ENCODE data around the gene BASP1.
"Not testable (repeated sequence)": the region's sequence is repeated elsewhere in the genome, so short reads cannot be mapped to it uniquely, and the experiment has no call there.

BASP1 gene

DNA sequence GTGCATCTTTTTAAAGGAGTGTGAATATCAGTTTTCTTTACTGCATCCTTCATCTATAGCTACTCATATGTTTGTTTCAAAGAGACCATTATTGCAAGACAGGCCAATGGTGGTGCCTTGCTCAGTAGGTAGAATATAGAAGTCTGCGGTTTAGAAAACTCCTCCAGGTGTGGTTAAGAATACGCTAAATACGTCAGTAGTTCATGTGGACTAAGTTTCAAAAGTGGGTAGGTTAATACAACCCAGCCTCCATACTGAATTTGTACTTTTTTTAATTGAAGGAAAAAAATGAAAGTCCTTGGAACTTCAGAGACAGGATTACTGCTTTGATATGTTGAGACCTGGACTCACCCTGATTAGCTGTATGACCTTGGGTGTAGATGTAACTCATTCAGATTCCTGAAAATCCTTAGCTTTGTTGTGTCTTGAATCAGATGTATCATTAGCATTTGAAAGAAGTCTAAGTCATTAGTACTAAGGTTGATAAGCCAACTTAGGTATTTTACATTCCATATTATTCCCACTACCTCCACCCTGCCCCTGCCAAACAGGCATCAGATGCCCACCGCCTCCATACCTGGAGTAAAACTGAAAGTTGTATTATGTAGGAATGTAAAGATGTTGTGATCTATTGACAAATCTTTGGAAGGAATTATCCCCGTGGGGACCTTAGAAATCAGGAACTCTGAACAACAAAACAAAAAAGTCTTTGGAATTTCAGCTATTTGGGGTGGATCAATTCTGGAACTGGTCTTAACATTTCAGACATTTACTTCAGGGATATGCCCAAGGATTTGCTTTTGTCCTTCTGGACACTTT is 6.1 kb downstream of the BASP1 start:
- DNase-seq (ENCODE audit: low read depth, low spot score), result no peak

DNA sequence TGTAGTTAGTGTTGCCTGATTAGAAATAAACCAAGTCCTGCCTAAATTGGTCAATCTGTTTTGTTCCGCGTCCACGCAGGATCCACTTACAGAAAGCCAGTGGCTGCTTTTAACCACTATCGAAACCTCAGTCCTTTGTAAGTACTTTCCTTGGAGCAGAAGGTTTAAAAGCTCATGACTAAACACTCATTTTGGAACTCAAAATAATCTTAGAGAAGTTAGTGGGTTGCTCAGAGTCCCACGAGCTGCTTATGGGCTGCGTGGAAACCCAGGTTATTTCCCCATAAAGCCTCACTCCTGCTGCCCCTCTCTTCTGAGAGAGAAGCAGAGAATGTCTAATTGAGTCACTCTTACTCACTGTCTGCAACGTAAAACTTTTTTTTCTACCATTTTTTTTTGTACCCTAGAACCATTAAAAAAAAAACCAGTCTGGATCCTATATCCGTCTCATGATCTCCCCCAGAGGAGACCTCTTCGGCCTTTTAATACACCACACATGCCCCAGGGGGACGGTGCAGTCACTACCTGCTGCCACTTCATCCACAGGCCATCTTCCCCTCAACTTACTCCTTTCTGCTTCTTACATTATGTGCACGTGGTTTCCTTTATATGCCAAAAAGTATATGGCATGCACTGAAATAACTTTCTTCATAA is 7.6 kb downstream of the BASP1 start:
- no peak for DNase-seq (ENCODE audit: low read depth, low spot score)

DNA sequence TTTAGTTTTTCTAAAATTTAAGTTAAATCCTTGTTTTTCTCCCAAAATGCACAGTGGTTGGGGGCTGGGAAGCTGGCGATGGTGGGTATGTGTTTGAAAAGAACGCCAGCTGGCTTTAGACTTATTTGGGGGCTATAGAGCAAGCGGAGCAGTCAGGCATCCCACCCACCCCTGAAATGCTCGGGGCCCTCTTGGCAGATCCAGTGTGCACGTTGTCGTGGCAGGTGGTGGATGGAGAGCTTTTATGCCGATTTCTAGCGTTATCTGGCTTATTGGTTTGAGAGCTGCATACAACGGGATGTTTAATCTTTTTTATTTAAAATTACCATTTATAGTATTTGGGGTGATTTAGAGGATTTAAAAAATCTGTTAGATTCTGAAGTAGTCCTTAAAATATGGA is 8.1 kb downstream of the BASP1 start:
- no peak for DNase-seq (ENCODE audit: low read depth, low spot score)

DNA sequence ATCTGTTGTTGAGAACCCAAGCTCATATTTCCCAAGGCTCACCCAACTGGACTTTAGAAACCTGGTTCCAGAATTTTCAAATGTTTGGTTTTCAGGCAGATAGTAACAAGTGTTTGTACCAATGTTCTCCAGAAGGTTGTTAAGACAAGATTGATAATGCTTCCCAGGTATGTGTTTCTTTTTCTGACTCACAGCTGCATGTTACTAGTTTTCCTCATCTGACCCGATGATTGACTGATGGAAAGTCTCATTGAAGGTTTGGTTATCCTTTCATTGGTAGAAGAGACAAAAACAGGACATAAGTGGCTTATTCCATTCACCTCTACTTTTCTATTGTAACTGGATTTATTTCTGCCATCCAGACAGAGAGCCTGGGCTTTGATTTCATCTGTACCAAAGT is 10.4 kb downstream of the BASP1 start:
- no peak for DNase-seq (ENCODE audit: low read depth, low spot score)

DNA sequence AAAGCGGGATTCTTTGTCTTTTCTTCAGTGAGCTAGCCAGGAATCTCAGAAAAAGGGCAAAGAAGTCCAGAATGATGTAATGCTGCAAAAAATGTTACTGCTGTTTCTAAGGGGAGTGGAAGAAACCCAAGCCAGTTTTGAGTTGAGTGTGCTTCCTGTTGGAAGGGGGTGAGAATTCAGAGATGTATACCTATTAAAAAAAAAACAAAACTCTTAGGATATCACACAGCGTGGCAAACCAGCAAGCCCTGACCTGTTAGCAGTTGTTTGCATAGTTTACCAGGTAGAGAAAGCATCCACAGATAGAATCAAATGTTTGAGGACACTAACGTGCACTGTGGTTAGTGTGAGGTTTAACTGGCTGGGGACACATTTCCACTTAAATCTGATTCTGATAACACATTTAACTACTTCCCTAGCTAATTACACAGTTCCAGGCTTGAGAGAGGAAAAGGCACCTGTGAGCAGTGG is 11.4 kb downstream of the BASP1 start:
- DNase-seq (ENCODE audit: low read depth, low spot score), result no peak

DNA sequence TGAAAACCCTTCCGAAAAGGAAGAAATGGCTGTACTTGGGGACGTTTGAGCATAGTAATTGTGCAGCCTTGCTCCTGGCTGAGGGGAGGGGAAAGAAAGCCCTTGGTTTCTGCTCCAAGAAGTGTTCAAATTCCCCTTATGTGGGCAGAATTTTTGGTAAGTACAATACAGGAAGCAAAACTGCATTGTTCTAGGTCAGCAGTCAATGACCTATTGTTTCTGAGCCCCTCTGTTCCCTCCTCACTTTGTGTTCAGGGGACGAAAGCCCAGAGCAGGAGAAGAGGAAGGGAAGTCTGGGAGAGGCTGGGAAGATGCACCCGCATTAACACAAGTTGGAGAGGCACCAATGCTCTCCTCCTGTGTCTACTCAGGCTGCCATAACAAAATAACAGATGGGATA is 11.9 kb downstream of the BASP1 start:
- no peak for DNase-seq (ENCODE audit: low read depth, low spot score)

DNA sequence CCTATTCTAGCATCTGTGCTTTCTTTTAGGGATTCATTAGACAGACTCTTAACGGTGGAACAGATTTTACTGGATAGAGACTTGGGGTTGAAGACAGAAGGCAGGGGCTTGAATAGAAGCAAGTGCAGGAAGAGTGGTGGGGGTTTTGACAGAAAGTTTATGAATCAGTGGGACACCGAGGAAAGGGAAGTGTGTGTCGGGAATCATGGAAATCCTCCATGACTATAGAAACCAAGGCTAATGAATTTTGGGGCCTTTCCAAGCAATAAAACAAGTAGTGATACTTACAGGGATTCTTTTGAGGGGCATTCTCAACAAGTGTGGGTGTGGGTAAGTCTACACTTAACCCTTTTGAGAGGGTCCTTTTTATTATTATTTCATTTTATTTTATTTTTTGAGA is 12.8 kb downstream of the BASP1 start:
- no peak for DNase-seq (ENCODE audit: low read depth, low spot score)

DNA sequence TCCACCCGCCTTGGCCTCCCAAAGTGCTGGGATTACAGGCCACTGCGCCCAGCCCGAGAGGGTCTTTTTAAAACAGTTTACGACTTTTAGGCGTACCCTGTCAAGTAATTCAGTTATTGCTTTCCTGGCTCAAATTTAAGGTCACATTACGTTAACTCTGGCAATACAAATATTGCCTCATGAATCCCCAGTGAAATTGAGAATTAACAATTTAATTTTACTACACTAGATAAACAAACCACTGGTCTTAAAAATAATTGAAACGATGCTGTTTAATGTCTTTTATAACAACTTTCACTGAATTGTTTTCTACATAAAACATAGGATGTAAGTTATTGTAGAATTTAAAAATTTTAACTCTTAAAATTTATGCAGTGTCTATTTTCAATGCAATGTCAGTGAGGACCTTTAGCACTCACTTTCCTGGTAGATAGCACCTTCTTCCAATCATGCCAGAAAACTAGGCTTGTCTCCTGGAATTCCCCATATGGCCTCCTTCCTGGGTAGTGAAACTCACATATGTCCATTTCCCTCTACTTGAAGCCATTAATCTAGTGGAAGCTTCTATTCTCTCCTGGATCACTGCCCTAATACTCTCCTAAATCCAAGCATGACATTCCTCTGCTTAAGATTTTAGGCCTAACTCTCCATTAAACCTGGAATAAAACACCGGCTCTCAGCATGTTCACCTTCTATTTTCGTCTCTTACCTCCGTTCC is 13.5 kb downstream of the BASP1 start:
- DNase-seq (ENCODE audit: low read depth, low spot score), result no peak

DNA sequence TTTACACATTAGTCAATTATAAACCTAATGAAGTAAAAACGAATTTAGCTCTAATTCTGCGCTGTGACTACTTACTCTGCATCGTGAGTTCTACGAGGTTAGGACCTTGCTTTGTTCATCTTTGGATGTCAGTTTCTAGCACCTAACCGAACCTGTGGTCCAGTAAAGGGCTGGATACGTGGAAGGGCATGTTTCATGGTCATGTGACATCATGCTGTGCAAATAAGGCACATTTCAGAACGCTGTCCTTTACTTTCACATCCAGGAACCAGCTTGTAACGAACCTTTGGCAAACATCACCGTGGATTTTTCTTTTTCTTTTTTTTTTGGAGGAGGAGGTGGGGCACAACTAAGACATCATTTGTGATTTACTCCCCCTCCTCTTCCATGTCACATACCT is 15.0 kb downstream of the BASP1 start:
- DNase-seq (ENCODE audit: low read depth, low spot score), result no peak

DNA sequence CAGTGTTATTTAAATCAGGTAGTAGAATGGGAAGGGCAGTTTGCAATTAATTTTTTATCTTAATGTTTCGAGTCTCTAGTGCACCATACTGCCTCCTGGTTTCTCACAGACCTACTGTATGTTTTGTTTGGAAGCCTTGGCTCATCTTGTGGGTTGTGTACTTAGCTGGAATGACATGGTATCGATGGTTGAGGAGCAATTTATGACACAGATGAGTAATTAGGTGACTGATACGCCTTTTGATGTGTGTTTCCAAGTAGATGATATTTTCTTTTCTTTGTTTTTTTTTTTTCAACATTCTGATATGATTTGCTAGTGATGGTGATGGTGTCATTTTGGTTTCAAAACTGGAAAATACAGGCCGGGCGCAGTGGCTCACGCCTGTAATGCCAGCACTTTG is 16.1 kb downstream of the BASP1 start:
- no peak for DNase-seq (ENCODE audit: low read depth, low spot score)

DNA sequence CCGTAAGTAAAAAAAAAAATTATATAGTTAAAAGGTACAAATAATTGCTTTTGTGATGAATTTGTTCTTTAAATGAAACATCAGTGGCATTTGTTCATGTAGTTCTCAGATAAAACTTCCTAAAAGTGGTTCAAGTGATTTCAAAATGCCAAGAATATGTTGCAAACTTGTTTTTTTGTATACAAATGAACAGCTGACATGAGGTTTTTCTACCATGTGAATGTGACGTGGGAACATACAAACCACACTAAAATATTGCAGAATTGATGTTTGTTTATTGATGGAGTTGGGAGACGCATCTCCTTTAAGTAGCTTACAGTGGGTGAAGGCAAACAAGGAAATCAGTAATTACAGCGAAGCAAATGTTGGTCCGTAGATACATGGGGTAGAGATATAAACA is 16.9 kb downstream of the BASP1 start:
- no peak for DNase-seq (ENCODE audit: low read depth, low spot score)

DNA sequence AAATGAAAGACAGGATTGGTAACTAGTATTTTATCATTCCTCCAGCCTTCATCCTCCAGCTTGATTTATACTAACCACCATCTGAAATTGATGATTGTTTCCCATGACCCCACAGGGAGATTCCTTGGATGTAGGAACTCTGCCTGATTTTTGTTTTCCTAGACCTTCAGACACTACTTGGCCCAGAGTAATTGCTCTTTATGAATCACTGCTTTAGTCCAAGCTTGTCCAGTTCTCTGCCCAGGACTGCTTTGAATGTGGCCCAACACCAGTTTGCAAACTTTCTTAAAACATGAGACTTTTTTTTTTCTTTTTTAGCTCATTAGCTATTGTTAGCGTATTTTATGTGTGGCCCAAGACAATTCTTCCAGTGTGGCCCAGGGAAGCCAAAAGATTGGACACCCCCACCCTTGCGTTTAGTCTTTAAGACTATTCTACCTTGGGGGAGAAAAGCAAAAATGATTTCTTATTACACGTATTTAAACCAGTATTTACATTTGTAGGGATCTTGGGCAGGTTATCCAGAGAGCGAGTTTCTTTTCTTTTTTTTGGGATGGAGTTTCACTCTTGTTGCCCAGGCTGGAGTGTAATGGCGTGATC is 18.4 kb downstream of the BASP1 start:
- no peak for DNase-seq (ENCODE audit: low read depth, low spot score)

DNA sequence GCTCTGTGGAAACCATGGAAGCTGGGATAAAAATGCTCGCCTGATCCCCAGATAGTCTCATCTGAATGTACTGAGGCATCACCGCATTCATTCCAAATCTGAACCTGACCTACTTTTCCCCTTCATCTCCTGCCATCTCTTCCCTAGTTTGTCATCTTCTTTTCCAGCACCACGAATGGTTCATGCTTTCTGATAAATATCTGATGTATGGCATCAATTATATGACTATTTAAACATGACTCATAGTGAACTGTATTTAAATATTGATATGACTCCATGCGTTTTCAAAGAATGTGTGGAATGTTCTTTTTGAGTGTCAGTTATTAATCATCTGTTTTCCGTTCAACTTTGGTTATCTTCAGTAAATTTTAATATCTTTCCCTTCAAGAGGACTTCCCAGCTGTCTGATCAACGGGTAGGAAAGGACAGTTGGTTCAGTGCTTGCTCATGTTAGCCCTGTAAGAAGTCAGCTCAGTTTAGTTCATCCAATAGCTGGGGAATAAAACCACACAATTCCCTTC is 21.1 kb downstream of the BASP1 start:
- DNase-seq (ENCODE audit: low read depth, low spot score), result no peak

DNA sequence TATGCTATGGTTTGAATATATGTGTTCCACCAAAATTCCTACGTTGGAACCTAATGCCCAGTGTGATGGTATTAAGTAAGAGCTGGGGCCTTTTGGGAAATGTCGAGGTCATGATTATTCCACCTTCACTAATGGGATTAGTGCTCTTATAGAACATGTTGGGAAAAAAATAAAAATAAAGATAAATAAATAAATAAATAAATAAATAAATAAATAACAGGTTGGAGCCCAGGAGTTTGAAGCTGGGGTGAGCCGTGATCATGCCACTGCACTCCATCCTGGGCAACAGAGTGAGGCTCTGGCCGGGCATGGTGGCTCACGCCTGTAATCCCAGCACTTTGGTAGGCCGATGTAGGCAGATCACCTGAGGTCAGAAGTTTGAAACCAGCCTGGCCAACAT is 22.5 kb downstream of the BASP1 start:
- DNase-seq (ENCODE audit: low read depth, low spot score), result no peak

DNA sequence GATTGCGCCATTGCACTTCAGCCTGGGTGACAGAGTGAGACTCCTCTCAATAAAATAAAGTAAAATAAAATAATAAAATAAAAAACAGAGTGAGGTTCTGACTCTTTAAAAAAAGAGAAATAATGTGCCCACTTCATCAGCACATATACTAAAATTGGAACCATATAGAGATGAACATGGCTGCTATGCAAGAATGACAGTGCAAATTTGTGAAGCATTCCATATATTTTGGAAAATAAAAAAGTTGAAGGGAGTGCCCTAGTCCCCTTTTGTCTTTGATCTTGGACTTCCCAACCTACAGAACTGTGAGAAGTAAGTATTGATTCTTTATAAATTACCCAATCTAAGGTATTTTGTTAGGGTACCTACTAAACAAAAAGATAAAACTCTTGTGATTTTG is 23.1 kb downstream of the BASP1 start:
- DNase-seq (ENCODE audit: low read depth, low spot score), result no peak

DNA sequence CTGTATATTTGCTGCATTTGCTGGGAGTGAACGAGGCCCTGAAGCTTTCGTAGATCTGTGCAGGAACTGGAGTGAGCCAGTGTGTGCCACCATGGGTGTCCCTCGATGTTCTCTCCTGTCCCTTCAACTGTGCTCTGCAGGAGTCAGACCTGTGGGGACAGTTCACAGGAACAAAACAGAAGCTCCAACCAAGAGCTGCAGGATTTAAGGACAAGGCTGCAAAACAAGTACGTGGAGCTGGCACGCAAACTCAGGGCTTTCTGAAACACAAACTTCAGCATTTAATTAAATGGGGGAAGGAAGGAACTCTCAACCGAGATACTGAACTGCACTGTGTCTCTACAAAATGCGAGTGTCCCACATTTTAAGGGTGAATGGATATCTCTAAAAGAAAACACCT is 24.2 kb downstream of the BASP1 start:
- DNase-seq (ENCODE audit: low read depth, low spot score), result no peak

DNA sequence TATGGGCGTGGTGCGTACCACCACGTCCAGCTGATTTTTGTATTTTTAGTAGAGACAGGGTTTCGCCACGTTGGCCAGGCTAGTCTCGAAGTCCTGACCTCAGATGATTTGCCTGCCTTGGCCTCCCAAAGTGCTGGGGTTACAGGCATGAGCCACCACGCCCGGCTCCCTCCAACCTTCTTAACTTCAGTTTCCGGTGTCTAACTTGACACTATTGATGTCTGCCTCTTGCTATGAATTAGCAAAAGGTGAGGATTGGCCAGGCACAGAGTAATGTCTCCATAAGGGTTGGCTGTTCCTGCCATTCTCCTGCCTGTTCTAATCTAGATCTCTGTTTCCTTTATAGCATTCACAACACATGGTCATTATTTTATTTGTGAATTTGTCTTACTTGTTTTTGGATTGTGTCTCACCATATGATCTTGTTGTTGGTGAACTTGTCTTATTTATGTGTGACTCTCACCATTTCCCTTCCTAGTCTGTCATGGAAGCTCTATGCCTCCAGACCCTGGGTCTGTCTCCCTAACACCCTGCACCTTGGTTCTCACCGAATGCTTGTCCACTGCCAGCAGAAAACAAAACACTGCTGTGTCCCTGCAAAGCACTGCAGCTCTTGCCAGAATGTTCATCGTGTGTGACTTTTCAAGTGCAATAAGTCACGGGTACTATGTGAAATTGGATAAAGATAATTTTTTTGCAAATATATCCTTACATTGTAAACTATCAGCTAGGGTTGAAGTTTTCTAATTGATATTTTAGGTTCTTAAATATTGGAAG is 26.0 kb downstream of the BASP1 start:
- no peak for DNase-seq (ENCODE audit: low read depth, low spot score)

DNA sequence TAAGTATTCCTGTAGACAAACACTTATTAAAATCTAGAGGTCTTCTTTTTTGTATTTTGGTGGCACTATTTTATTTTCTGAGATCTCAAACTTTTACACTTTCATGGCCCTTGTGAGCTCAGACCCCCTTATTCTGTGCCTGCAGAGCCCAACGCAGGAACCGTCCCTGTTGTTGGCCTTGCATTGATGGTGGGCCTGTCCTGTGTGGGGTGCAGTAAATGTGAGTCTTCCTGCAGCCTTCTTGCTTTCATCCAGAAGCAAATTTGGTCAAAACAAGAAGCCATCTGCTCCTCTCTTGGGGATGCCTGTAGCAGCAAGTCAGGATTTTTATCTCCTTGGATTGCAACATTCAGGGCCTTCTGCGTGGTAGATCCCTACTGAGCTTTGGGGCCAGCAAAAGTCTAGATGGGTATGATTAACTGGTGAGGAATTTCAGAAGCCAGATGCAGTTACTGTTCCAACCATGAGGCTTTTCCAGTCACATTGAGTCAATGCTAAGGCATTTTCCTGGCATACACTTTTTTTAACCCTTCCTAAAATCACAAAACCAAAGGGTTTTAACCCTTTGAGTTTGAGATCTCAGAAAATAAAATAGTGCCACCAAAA is 31.7 kb downstream of the BASP1 start:
- peak; percentile 73 for DNase-seq (ENCODE audit: low read depth, low spot score)

DNA sequence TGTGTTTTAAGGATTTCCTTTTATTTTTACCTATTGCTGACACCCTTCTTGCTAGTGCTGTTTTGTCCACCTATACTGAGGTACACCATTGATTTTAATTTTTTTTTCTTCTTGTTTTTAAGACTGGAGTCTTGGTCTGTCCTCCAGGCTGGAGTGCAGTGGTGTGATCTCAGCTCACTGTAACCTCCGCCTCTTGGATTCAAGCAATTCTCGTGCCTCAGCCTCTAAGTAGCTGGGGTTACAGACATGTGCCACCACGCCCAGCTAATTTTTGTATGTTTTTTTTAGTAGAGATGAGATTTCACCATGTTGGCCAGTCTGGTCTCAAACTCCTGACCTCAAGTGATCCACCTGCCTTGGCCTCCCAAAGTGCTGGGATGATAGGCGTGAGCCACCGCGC is 32.4 kb downstream of the BASP1 start:
- DNase-seq (ENCODE audit: low read depth, low spot score), result not testable (repeated sequence)

DNA sequence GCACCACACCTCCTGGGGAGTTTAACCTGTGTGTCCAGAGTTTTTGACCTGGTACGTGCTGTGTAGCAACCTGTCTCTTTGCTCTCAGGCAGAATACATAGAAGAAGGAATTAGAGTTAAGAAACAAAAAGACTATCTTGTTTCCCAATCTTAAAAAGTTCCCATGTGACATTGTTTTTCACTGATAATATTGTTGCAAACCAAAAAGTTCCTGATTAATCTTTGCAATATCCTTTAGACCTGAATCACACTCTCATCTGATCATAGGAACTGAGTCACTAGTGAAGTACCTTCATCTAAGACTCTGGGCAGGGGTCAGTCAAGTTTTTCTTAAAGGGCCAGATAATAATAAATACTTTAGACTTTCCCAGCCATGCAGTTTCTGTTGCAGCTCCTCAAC is 35.1 kb downstream of the BASP1 start:
- no peak for DNase-seq (ENCODE audit: low read depth, low spot score)

DNA sequence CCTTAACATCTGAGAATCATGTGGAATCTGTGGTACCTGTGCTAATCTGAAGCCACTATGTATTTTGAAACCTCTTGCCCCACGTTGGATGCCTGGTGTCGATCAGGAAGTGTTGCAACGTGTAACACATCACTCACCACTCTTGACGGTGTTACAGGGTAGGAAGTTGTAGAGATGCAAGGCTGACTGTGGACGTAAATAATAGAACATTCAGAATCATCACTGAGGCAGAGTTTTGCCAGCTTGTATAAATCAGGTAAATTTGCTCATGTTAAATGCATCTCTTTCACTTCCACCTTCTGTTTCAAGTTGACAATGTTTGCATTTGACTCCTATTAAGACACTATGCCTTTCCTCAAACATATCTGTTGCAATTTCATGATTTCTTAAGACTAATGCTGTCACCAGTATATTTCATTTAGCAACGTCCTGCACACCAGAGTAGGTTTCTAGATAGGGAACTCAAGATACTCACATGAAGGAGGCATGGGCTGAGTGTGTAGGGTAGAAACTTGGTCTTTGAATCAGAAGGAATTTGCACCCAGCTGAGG is 38.1 kb downstream of the BASP1 start:
- no peak for DNase-seq (ENCODE audit: low read depth, low spot score)

All from brain pericyte (primary cell).